Activated T-cell treated with anti-CD3 and anti-CD28 coated beads, Interleukin-2, amount 50 U/mL, for 72 hours (primary cell): ENCODE data around the gene ABCD1. TPM values are rescaled to one million over a fixed set of nuclear protein-coding genes. Genes with fewer than 3 reads are reported as not detected.
"Not testable (repeated sequence)": the region's sequence is repeated elsewhere in the genome, so short reads cannot be mapped to it uniquely, and the experiment has no call there.

Experiments
- ATAC-seq, 2 donors: fragments of 150-1000 bp; cut with Tn5 transposase; replicated peaks in 1 of 2; 2 replicates each; pipeline ENCODE4 v1.10.0; 2021; ENCODE audit warnings: moderate library complexity in 2 of 2, mild to moderate bottlenecking in 1 of 2
- DNase-seq, 2 donors: peaks; one replicate each; pipeline ENCODE4 v3.0.0; 2021 to 2022; ENCODE audit warnings: mixed read lengths in 1 of 2
- H3K27ac Mint-ChIP-seq: one replicate; pipeline ENCODE4 v1.8.0; 2022; ENCODE audit warnings: mild to moderate bottlenecking, moderate library complexity, mixed read lengths
- H3K27me3 Mint-ChIP-seq: one replicate; pipeline ENCODE4 v1.8.0; 2022; ENCODE audit warnings: low read depth, mixed read lengths
- H3K36me3 Mint-ChIP-seq, 2 donors: one replicate each; pipeline ENCODE4 v1.8.0; 2022; ENCODE audit warnings: mixed read lengths in 2 of 2, mild to moderate bottlenecking in 1 of 2; ENCODE audit not compliant: insufficient read depth in 2 of 2
- H3K4me1 Mint-ChIP-seq: one replicate; pipeline ENCODE4 v1.8.0; 2022; ENCODE audit warnings: low read depth, mixed read lengths
- H3K4me3 Mint-ChIP-seq, 2 donors: one replicate each; pipeline ENCODE4 v1.8.0; 2022; ENCODE audit warnings: mild to moderate bottlenecking in 2 of 2, mixed read lengths in 2 of 2, moderate library complexity in 2 of 2
- H3K9me3 Mint-ChIP-seq, 2 donors: one replicate each; pipeline ENCODE4 v1.8.0; 2022; ENCODE audit warnings: mixed read lengths in 2 of 2
- total RNA-seq, 2 donors: library from RNA; stranded (reverse); gene quantifications; one replicate each; pipeline ENCODE4 v1.2.3, GENCODE V29; 2022

Gene ABCD1
- total RNA-seq, 2 donors from 2014 or later, result 8.0 to 8.3 TPM

DNA sequence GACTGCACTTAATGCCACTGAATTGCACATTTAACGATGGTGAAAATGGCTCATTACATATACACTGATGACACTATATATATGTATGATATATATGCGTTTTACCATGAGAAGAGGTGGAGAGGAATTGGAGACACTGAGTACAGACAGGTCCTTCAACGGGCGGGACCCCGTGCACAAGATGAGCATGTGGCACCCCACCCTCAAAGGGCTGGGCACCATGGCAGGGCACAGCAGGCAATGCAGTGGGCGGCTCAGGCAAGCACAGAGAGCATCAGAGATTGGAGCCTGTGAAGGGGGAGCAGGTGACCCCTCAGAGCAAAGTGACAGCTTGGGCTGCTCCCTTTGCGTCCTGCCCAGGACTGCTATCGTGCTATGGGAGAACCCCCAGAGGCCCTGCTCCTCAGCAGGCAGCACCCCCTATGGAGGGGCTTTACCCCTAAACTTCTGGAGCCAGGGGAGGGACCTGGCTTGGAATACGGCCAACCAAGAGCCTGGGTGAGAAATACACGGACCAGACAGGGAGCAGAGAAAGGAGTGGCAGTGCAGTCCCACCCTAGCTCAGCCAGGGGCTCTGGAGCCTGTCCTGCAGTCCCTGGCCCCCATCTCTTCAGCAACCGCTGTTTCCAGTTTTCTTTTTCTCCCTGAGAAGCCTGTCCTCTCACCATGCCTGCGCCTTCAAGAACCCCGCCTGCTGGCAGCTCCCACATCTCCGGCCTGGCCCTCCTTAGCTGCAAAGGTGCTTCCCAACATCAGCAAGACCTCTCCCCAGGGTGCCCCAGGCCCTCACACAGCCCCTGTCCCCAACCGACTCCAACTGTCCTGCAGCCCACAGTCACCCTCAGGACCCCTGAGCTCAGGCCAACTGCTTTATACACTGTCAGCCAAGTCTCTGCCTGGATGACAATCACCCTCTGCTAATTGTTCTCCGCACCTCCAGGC is 26.5 kb upstream of the ABCD1 start:
- Mint-ChIP-seq H3K4me3 (no peak overlapping the region), H3K27me3 (peaks cover 7% of the 10 kb centered on the region), H3K4me1 (no peaks in the 10 kb centered on the region), H3K27ac (no peak overlapping the region), H3K36me3 (peaks cover 0 to 3% of the 10 kb centered on the region in 2 donors), H3K9me3 (no peaks in the 10 kb centered on the region)
- ATAC-seq, result no peak
- DNase-seq, result no peak

DNA sequence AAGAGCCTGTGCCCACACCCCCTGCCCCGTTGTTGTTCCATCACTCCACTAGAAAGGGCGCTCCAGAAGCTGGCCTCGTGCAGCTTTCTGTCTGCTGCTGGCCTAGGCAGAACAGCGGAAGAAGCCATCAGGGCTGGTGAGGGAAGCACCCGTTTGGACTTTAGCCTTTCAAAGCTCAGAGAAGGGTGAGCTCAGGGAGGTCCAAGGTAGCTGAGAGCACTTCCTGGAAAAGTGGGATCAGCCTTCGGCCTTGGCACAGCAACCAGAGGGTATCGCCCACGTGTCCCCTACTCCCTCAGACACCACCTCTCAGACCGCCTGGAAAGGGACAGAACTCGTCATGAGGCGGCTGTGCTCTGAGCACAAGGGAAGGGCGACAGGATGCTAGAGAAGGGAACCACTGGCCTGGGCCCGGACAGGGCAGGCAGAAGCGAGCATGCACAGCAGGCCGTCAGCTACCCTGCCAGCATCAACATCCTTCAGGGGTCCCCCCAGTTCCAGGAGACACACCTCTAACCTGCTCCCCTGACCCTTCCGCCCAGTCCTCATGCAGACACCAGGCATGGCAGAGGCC is 25.4 kb upstream of the ABCD1 start:
- ATAC-seq, H3K27me3 Mint-ChIP-seq, H3K27ac Mint-ChIP-seq, H3K9me3 Mint-ChIP-seq, H3K36me3 Mint-ChIP-seq, H3K4me1 Mint-ChIP-seq, DNase-seq, H3K4me3 Mint-ChIP-seq: not testable (repeated sequence)

DNA sequence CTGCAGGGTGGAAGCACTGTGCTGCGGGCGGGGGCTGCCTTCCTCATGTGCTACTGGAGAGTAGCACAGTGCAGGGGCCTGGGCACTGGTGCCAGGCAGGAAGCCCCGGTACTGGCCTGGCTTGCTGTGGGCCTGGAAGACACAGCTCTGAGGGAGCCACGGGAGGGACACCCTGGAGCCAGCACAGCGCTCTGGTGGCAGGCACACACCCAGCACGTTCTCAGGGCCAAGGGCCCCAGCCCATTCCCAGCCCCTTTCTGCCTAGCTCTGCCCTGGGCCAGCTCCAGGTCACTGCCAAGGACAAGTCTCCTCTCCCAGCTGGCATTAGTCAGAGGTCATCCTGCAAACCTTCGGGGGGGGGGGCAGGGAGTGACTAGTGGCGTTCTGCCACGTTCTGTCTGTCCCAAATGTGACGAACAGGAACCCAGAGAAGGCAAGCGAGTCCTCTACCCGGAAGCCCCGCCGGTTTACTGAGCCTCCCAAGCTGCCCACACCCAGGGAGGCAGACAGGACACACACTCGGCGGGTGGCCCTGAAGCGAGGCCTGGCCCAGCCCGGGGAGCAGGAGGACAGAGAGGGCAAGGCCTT is 24.8 kb upstream of the ABCD1 start:
- ATAC-seq, H3K4me3 Mint-ChIP-seq, H3K27ac Mint-ChIP-seq, H3K27me3 Mint-ChIP-seq, DNase-seq, H3K36me3 Mint-ChIP-seq, H3K9me3 Mint-ChIP-seq, H3K4me1 Mint-ChIP-seq: not testable (repeated sequence)

DNA sequence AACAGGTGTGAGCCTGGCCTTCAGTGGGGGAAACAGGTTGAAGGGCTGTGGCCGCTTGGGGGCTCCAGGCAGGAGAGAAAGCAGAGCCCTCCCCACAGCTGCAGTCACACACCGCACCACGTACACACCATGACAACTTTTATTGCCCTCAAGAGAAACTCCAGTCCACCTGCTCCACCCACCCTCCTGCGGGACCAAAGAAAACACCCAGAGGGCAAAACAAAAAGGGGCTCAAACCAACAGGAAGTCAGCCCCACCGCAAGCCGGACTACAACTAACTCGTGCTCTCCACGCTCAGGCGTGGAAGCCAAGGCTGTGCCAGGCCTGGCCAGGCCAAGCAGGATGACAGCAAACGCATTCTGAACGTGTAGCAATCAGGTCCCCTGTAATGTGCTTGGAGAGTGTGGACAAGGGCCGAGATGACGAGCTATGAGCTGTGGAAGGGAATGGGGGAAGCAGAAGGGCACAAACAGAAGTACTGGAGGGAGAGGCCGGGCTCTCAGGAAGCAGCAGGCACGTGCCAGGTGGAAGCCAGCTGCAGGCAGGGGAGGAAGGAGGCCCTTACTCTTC is 24.2 kb upstream of the ABCD1 start:
- H3K36me3 Mint-ChIP-seq, result peaks cover 0 to 3% of the 10 kb centered on the region in 2 donors
- ATAC-seq (no peak), DNase-seq (no peak)
- no peak overlapping the region for H3K4me3 Mint-ChIP-seq
- no peak overlapping the region for H3K27ac Mint-ChIP-seq
- peaks cover 7% of the 10 kb centered on the region for H3K27me3 Mint-ChIP-seq
- no peaks in the 10 kb centered on the region for H3K4me1 Mint-ChIP-seq
- no peaks in the 10 kb centered on the region for H3K9me3 Mint-ChIP-seq

DNA sequence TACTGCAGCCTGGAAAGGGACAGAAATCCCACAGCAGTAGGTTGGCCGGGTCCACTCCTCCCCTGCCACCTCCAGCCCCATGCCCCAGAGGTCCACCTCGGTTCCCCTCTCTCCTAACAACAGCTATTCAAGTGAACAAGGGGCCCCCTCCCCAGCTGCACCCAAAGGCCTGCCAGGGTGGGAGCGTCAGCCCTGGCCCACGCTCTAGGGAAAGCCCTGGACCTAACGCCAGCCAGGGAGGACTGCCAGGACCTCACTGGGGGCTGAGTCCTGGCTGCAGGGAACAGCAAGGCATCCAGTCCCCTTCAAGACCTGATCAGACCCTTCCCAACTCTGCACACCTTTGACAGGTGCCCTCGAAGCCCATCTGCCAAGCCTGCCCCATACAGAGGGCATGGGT is 23.7 kb upstream of the ABCD1 start:
- Mint-ChIP-seq H3K36me3 (peaks cover 0 to 3% of the 10 kb centered on the region in 2 donors), H3K4me1 (no peaks in the 10 kb centered on the region), H3K27ac (no peak overlapping the region), H3K27me3 (peaks cover 7% of the 10 kb centered on the region), H3K9me3 (no peaks in the 10 kb centered on the region), H3K4me3 (no peak overlapping the region)
- DNase-seq, result no peak
- no peak for ATAC-seq

DNA sequence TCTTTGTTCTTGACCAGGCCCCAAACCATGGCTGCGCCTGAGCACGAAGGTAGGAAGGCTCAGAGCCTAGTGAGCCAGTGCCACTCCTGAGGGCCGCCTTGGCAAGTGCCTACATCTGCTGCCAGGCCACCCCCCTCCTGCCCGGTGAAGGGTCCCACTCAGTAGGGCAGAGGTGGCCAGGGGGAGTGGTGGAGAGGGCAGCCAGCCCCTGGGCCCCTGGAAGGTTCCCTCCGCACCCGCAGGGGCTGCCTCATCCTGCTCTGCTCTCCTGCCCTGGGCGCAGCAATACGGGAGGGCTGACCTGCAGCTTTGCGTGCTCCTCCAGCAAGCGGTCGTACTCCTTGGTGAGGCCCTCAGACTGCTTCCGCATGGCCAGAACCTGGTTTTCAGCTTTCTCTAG is 22.9 kb upstream of the ABCD1 start:
- Mint-ChIP-seq H3K36me3 (peaks cover 0 to 2% of the 10 kb centered on the region in 2 donors), H3K4me1 (no peaks in the 10 kb centered on the region), H3K4me3 (no peak overlapping the region), H3K27me3 (peaks cover 12% of the 10 kb centered on the region), H3K9me3 (no peaks in the 10 kb centered on the region), H3K27ac (no peak overlapping the region)
- DNase-seq (no peak), ATAC-seq (no peak)

DNA sequence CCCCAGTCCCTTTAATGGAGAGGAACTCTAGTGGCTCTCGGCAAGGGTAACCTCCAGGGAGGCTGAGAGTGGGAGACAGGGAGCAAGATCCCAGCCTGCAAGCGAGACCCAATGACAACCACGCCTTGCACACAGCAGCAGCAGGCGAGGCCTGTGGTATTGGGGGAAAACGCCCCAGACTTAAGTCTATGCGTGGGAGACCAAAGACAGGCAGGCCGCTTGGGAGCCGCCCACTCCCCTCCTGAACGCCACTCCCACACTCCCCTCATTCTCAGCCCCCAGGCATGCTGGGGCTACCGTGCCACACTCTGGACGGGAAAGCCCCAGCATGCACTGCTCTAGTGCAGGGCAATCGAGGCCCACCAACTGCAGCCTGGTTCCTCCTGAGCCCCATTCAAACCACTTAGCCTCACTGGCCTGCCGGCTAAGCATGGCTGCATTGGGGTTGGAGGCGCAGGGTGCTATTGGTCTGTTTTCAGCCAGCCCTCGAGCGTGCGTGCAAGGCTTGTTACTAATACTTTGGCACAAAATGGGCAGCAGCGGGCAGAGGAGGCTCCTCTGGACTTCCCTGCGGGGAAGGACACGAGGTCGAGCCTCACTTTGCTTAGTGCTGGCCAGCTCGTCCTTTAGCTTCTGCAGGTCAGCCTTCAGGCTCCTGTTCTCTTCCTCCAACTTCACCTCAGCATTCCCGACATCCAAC is 22.2 kb upstream of the ABCD1 start:
- Mint-ChIP-seq H3K4me3 (no peak overlapping the region), H3K27ac (no peak overlapping the region), H3K36me3 (peaks cover 0 to 2% of the 10 kb centered on the region in 2 donors), H3K4me1 (no peaks in the 10 kb centered on the region), H3K9me3 (no peaks in the 10 kb centered on the region), H3K27me3 (peaks cover 10% of the 10 kb centered on the region)
- ATAC-seq (no peak), DNase-seq (no peak)

DNA sequence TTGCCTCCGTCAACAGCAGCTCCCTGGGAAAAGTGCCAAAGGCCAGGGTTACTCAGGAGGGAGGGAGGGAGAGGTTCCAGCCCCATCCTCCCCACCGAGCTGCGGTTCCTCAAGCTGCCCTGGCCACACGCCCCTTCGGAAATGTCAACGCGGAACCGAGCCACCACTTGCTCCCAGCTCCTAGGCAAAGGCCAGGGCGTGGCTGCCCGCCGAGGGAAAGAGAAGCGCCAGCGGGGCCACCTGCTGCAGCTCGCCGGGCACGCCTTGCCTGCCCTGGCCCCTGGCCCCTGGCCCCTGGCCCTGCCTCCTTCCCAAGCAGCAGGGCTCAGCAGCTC is 21.7 kb upstream of the ABCD1 start:
- no peaks in the 10 kb centered on the region for H3K9me3 Mint-ChIP-seq
- no peaks in the 10 kb centered on the region for H3K4me1 Mint-ChIP-seq
- ATAC-seq (no peak), DNase-seq (no peak)
- peaks cover 0 to 2% of the 10 kb centered on the region in 2 donors for H3K36me3 Mint-ChIP-seq
- peaks cover 9% of the 10 kb centered on the region for H3K27me3 Mint-ChIP-seq
- H3K4me3 Mint-ChIP-seq, result no peak overlapping the region
- no peak overlapping the region for H3K27ac Mint-ChIP-seq

DNA sequence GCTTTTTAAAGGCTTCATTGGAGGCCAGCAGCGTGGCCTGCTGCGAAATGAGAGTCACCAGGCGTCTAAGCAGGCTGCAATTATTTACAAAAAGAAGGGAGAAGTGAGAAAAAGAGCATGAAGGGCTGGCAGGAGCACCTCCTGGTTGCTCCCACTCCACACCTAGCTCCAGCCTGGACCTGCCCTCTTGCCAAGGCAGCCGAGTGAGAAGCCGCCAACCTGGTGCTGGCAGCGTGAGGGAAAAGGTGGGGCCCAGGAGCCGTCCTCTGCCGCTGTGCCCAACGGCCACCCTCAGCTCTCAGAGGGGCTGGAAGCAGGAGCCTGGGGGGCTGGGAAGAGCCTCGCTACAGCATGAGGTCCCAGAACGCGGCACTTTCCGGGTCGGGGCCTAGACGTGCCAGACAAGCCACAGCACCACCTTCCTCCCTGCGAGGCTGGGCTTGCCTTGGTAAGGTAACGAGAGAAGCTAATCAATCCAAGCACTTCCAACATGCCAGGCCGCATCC is 20.6 kb upstream of the ABCD1 start:
- Mint-ChIP-seq H3K9me3 (no peaks in the 10 kb centered on the region), H3K36me3 (peaks cover 0 to 2% of the 10 kb centered on the region in 2 donors), H3K4me1 (peaks cover 4% of the 10 kb centered on the region), H3K27me3 (peaks cover 9% of the 10 kb centered on the region), H3K27ac (no peak overlapping the region), H3K4me3 (no peak overlapping the region)
- ATAC-seq (no peak), DNase-seq (no peak)

DNA sequence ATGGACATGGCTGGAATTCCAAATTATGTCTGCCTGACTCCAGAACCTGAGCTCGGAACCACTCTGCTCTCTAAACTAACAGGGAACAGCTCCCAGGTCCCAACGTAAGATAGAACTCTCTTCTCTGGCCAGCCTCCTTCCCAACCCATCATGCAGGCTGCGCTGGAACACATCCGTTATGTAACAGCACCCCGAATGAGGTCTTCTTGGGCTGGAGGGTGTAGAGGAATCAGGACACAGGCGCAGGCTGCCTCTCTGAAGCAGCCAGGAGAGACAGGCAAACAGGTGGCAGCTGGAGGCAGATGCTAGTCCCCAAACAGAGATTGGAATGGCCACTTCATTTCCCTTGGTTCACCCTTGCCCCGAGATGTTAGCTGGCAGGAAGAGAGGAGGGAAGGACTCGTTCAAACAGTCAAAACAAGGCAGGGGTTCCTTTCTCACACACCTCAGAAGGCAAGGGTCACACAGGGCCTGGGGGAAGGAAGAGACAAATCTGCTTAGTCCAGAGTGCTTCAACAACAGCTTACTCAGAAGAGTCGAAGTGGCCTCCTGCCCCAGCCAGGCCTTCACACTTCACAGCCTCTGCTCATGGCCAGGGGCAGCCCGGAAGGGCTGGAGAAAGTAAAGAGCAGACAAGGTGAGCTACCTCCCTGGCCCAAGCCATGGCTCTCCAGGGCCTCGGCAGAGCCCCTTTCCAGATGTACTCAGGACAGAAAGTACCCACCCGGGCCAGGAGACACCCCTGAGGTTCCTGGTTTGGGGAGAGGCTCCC is 19.8 kb upstream of the ABCD1 start:
- not testable (repeated sequence) for H3K4me1 Mint-ChIP-seq, H3K4me3 Mint-ChIP-seq, H3K27ac Mint-ChIP-seq, H3K36me3 Mint-ChIP-seq, H3K9me3 Mint-ChIP-seq, H3K27me3 Mint-ChIP-seq, DNase-seq, ATAC-seq

DNA sequence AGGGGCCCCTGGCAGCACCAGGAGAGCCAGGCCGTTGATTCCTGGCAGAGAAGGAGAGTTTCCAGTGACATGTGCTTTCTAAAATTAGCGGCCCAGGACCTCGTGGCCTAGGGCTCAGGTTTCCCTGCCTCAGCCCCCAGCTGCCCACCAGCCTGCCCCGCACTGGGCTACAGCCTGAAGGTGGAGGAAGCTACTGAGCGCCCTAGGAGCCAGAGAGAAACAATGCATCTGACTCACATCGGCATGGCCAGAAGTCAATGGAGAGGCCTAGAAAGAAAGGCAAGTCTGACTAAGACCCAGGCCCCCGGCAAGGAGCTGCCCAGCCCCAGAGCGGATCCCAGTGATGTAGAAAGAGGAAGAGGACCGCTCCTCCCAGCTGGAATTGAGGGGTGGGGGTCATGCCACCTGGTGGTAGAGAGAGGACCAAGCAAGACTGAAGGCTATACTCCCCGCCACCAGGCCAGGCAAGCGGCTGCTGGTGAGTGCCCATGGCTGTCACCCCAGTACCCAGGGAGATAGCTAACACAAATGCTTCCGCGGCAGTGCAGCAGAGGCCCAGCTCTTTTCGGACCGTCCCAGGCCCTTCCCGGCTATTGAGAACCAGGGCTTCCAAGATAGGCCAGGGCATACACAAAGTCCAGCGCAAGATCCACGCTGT is 19.1 kb upstream of the ABCD1 start:
- ATAC-seq, H3K4me1 Mint-ChIP-seq, DNase-seq, H3K36me3 Mint-ChIP-seq, H3K4me3 Mint-ChIP-seq, H3K9me3 Mint-ChIP-seq, H3K27me3 Mint-ChIP-seq, H3K27ac Mint-ChIP-seq: not testable (repeated sequence)

DNA sequence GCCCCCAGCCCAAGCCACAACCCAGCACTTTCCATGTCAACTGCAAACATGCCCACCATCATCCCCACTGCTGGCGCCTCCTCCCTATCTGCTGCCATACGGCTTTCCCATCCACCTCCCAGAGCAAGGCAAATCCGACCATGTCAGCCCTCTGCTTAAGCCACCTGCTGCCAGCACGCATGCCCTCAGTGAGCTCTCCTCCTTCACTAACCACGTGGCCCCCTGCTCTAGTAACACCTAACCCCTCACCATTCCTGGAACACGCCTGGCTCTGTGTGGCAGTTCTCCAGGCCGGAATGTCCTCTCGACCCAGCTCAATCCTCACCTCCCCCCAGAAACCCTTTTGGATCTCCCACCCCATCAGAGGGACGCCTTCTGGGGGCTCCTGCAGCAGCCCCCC is 17.9 kb upstream of the ABCD1 start:
- Mint-ChIP-seq H3K9me3 (no peaks in the 10 kb centered on the region), H3K27ac (peak overlapping the region; percentile 33), H3K4me1 (peaks cover 4% of the 10 kb centered on the region)

More for the DNA sequence above, 17.9 kb upstream of the ABCD1 start:
- peaks cover 9% of the 10 kb centered on the region for H3K27me3 Mint-ChIP-seq
- H3K4me3 Mint-ChIP-seq, result no peak overlapping the region
- no peak for ATAC-seq
- no peak for DNase-seq
- peaks cover 0 to 5% of the 10 kb centered on the region in 2 donors for H3K36me3 Mint-ChIP-seq
